Neural progenitor cell (in vitro differentiated cells): ENCODE measurements around the gene METTL9. TPM values are rescaled to one million over a fixed set of nuclear protein-coding genes. Genes with fewer than 3 reads are reported as not detected.

Experiments
- DNase-seq: peaks from one replicate; pipeline ENCODE4 v3.0.0-alpha.2; 2016; ENCODE audit warnings: low spot score
- H2AFZ ChIP-seq: fragments of 200-600 bp; sonication (generic); replicated peaks from 2 replicates; pipeline ENCODE4 v1.6.1; 2016; ENCODE audit warnings: antibody characterized with exemption
- H3F3A ChIP-seq: fragments of 200-600 bp; sonication (generic); 2 replicates; pipeline ENCODE4 v1.6.1; 2016; ENCODE audit warnings: antibody characterized with exemption, low read depth
- H3K27ac ChIP-seq: fragments of 200-600 bp; sonication (generic); 2 replicates; pipeline ENCODE4 v1.5.1; 2016; ENCODE audit warnings: mild to moderate bottlenecking
- H3K27me3 ChIP-seq: fragments of 200-600 bp; sonication (generic); 2 replicates; pipeline ENCODE4 v1.6.1; 2016; ENCODE audit warnings: mild to moderate bottlenecking, moderate library complexity
- H3K36me3 ChIP-seq: fragments of 200-600 bp; sonication (generic); 2 replicates; pipeline ENCODE4 v1.5.1; 2016
- H3K4me1 ChIP-seq: fragments of 200-600 bp; sonication (generic); 2 replicates; pipeline ENCODE4 v1.6.1; 2016; ENCODE audit warnings: mixed run types
- H3K4me2 ChIP-seq: fragments of 200-600 bp; sonication (generic); 2 replicates; pipeline ENCODE4 v1.6.1; 2016
- H3K4me3 ChIP-seq: fragments of 200-600 bp; sonication (generic); 2 replicates; pipeline ENCODE4 v1.5.1; 2016
- H3K79me2 ChIP-seq: fragments of 200-600 bp; sonication (generic); 2 replicates; pipeline ENCODE4 v1.6.1; 2016; ENCODE audit warnings: low read depth
- H3K9ac ChIP-seq: fragments of 200-600 bp; sonication (generic); 2 replicates; pipeline ENCODE4 v1.6.1; 2016
- H3K9me3 ChIP-seq: fragments of 200-600 bp; sonication (generic); 2 replicates; pipeline ENCODE4 v1.5.1; 2016; ENCODE audit warnings: low read depth
- H4K20me1 ChIP-seq: fragments of 200-600 bp; sonication (generic); 2 replicates; pipeline ENCODE4 v1.6.1; 2016; ENCODE audit warnings: low read depth
- H3K27ac Mint-ChIP-seq: 3 replicates; pipeline ENCODE4 v1.8.0; 2021; ENCODE audit warnings: mixed read lengths
- H3K27me3 Mint-ChIP-seq: 2 replicates; pipeline ENCODE4 v1.8.0; 2022; ENCODE audit warnings: low read depth, mild to moderate bottlenecking, inconsistent platforms, moderate library complexity, mixed read lengths; ENCODE audit not compliant: insufficient read depth
- H3K36me3 Mint-ChIP-seq: 3 replicates; pipeline ENCODE4 v1.8.0; 2021; ENCODE audit warnings: mixed read lengths
- H3K4me1 Mint-ChIP-seq: 3 replicates; pipeline ENCODE4 v1.8.0; 2021; ENCODE audit warnings: mixed read lengths
- H3K4me3 Mint-ChIP-seq: 3 replicates; pipeline ENCODE4 v1.8.0; 2021; ENCODE audit warnings: mild to moderate bottlenecking, moderate library complexity, mixed read lengths
- H3K9me3 Mint-ChIP-seq: 3 replicates; pipeline ENCODE4 v1.8.0; 2020; ENCODE audit warnings: mixed read lengths
- CTCF ChIP-seq: fragments of 200-600 bp; sonication (generic); IDR thresholded peaks from 2 replicates; pipeline ENCODE4 v1.5.1; 2017; ENCODE audit warnings: antibody characterized with exemption, mild to moderate bottlenecking
- EZH2 ChIP-seq: fragments of 200-600 bp; sonication (generic); IDR thresholded peaks from 2 replicates; pipeline ENCODE4 v1.6.1; 2017; ENCODE audit warnings: antibody characterized with exemption, mild to moderate bottlenecking, moderate library complexity
- EZH2phosphoT487 ChIP-seq: fragments of 200-600 bp; sonication (generic); IDR thresholded peaks from 2 replicates; pipeline ENCODE4 v1.6.1; 2017; ENCODE audit warnings: antibody characterized with exemption
- small RNA-seq: library from RNA; depleted of rRNA; stranded (forward); fragments of <200 nt; gene quantifications from one replicate; pipeline ENCODE3, GENCODE V24; 2015
- total RNA-seq: library from RNA; depleted of rRNA; stranded (reverse); fragments of >200 nt; gene quantifications from 2 replicates; pipeline ENCODE4 v1.2.3, GENCODE V29; 2015; ENCODE audit warnings: low replicate concordance

METTL9 gene
- total RNA-seq, 1 donor from 2014 or later: 329 TPM

GRCh38 chr16:21703156-21703555, 103.8 kb downstream of the METTL9 start:
- Histone ChIP-seq H3K27ac (no peak overlapping the region), H3K4me2 (no peak overlapping the region), H3K4me1 (no peaks in the 10 kb centered on the region), H3K4me3 (no peak overlapping the region), H3K9ac (no peak overlapping the region), H3F3A (no peaks in the 10 kb centered on the region), H4K20me1 (no peaks in the 10 kb centered on the region), H3K36me3 (no peaks in the 10 kb centered on the region), H3K9me3 (no peaks in the 10 kb centered on the region), H2AFZ (no peak overlapping the region), H3K27me3 (no peaks in the 10 kb centered on the region), H3K79me2 (no peaks in the 10 kb centered on the region)
- Mint-ChIP-seq H3K27ac (no peak overlapping the region), H3K4me1 (no peaks in the 10 kb centered on the region), H3K9me3 (no peaks in the 10 kb centered on the region), H3K27me3 (peaks cover 4% of the 10 kb centered on the region), H3K4me3 (no peak overlapping the region), H3K36me3 (no peaks in the 10 kb centered on the region)
- TF ChIP-seq EZH2phosphoT487: no peak
- no peak for TF ChIP-seq CTCF
- TF ChIP-seq EZH2: no peak
- no peak for DNase-seq

GRCh38 chr16:21703589-21704174, 104.3 kb downstream of the METTL9 start:
- TF ChIP-seq EZH2phosphoT487: no peak
- TF ChIP-seq EZH2: no peak
- DNase-seq: no peak
- Histone ChIP-seq H2AFZ (no peak overlapping the region), H3K27ac (no peak overlapping the region), H4K20me1 (no peaks in the 10 kb centered on the region), H3K9ac (no peak overlapping the region), H3K36me3 (no peaks in the 10 kb centered on the region), H3K4me1 (no peaks in the 10 kb centered on the region), H3K79me2 (no peaks in the 10 kb centered on the region), H3K4me2 (no peak overlapping the region), H3K4me3 (no peak overlapping the region), H3F3A (no peaks in the 10 kb centered on the region), H3K27me3 (no peaks in the 10 kb centered on the region), H3K9me3 (no peaks in the 10 kb centered on the region)
- H3K4me3 Mint-ChIP-seq: no peak overlapping the region
- no peak overlapping the region for H3K27ac Mint-ChIP-seq
- H3K9me3 Mint-ChIP-seq: no peaks in the 10 kb centered on the region
- peaks cover 4% of the 10 kb centered on the region for H3K27me3 Mint-ChIP-seq
- no peaks in the 10 kb centered on the region for H3K4me1 Mint-ChIP-seq
- no peaks in the 10 kb centered on the region for H3K36me3 Mint-ChIP-seq

- Histone ChIP-seq H3K9me3 (no peaks in the 10 kb centered on the region), H3K36me3 (no peaks in the 10 kb centered on the region), H3K27me3 (no peaks in the 10 kb centered on the region), H3K4me1 (no peaks in the 10 kb centered on the region), H3K9ac (no peak overlapping the region), H3K79me2 (no peaks in the 10 kb centered on the region), H3K27ac (no peak overlapping the region), H3K4me2 (no peak overlapping the region), H2AFZ (no peak overlapping the region), H4K20me1 (no peaks in the 10 kb centered on the region), H3K4me3 (no peak overlapping the region), H3F3A (no peaks in the 10 kb centered on the region)
- H3K9me3 Mint-ChIP-seq: no peaks in the 10 kb centered on the region
- TF ChIP-seq EZH2 (no peak), EZH2phosphoT487 (no peak), CTCF (no peak)
- no peak for DNase-seq
- H3K36me3 Mint-ChIP-seq: no peaks in the 10 kb centered on the region
- peaks cover 4% of the 10 kb centered on the region for H3K27me3 Mint-ChIP-seq
- H3K4me1 Mint-ChIP-seq: no peaks in the 10 kb centered on the region
- H3K4me3 Mint-ChIP-seq: no peak overlapping the region
- no peak overlapping the region for H3K27ac Mint-ChIP-seq
Observed at GRCh38 chr16:21704266-21704665, 104.9 kb downstream of the METTL9 start.

- Histone ChIP-seq H3K9me3 (no peaks in the 10 kb centered on the region), H3K79me2 (no peaks in the 10 kb centered on the region), H3K4me2 (no peak overlapping the region), H2AFZ (no peak overlapping the region), H3F3A (no peaks in the 10 kb centered on the region), H3K27me3 (no peaks in the 10 kb centered on the region), H3K36me3 (no peaks in the 10 kb centered on the region), H3K9ac (no peak overlapping the region), H4K20me1 (no peaks in the 10 kb centered on the region), H3K4me3 (no peak overlapping the region), H3K27ac (no peak overlapping the region), H3K4me1 (no peaks in the 10 kb centered on the region)
- no peaks in the 10 kb centered on the region for H3K4me1 Mint-ChIP-seq
- TF ChIP-seq CTCF (no peak), EZH2 (no peak), EZH2phosphoT487 (no peak)
- no peaks in the 10 kb centered on the region for H3K9me3 Mint-ChIP-seq
- peaks cover 4% of the 10 kb centered on the region for H3K27me3 Mint-ChIP-seq
- H3K4me3 Mint-ChIP-seq: no peak overlapping the region
- no peaks in the 10 kb centered on the region for H3K36me3 Mint-ChIP-seq
- DNase-seq: no peak
- no peak overlapping the region for H3K27ac Mint-ChIP-seq
Observed at GRCh38 chr16:21704733-21705132, 105.4 kb downstream of the METTL9 start.

Small RNA genes within 50 kb of the gene (small RNA-seq; reads per million reads assigned to genes)
- gene RF00478: not detected
- not detected for gene RNU6-1005P
- not detected for gene RNU6-196P

Other genes with a start within 250 kb of the METTL9 start
- gene IGSF6, start 53.0 kb downstream of the METTL9 start, total RNA-seq: not detected in 2 replicates
- gene OTOA, start 64.4 kb downstream of the METTL9 start, total RNA-seq: 0.40 TPM in 1 of 2 replicates, not detected in the other